Cardiac muscle cell (in vitro differentiated cells and primary cell): ENCODE data around the gene CAPN15. TPM values are rescaled to one million over a fixed set of nuclear protein-coding genes. Genes with fewer than 3 reads are reported as not detected.

Experiments
- DNase-seq, 2 donors: peaks; one replicate each; pipeline versions ENCODE4 v3.0.0 to v3.0.0-alpha.2; 2010 to 2017; ENCODE audit warnings: low read depth in 1 of 2, low spot score in 1 of 2
- H3K27ac ChIP-seq: fragments of 200-600 bp; sonication (generic); 2 replicates; pipeline ENCODE4 v1.5.1; 2016
- H3K27me3 ChIP-seq: fragments of 200-600 bp; sonication (generic); 2 replicates; pipeline ENCODE4 v1.6.0; 2016; ENCODE audit warnings: control low read depth
- H3K36me3 ChIP-seq: fragments of 200-600 bp; sonication (generic); 2 replicates; pipeline ENCODE4 v1.5.1; 2016; ENCODE audit warnings: control low read depth
- H3K4me1 ChIP-seq: fragments of 200-600 bp; sonication (generic); 2 replicates; pipeline ENCODE4 v1.8.1; 2017; ENCODE audit warnings: low read depth, mild to moderate bottlenecking, mixed run types
- H3K4me3 ChIP-seq: fragments of 200-600 bp; sonication (generic); 2 replicates; pipeline ENCODE4 v1.5.1; 2016; ENCODE audit warnings: mild to moderate bottlenecking
- H3K9me3 ChIP-seq: fragments of 200-600 bp; sonication (generic); 2 replicates; pipeline ENCODE4 v1.5.1; 2017; ENCODE audit warnings: low read depth, mild to moderate bottlenecking, control low read depth
- polyA plus RNA-seq: library from polyadenylated mRNA; unstranded; fragments of >200 nt; fragmentation: Nextera tagmentation; extraction: Ambion mirVana; gene quantifications from 2 replicates; pipeline ENCODE4 v1.2.1, GENCODE V29; 2016
- total RNA-seq: library from RNA; depleted of rRNA; stranded (reverse); fragments of >200 nt; gene quantifications from 2 replicates; pipeline ENCODE4 v1.2.3, GENCODE V29; 2016
- TF ChIP-seq, protein P1 (sequence below): IDR thresholded peaks from 2 replicates; pipeline ENCODE4 v1.5.1; 2012; ENCODE audit warnings: low read depth, mild to moderate bottlenecking, low read length

Gene CAPN15
- total and polyA plus RNA-seq, 2 experiments from 2014 or later: 38.1 to 63.3 TPM

DNA sequence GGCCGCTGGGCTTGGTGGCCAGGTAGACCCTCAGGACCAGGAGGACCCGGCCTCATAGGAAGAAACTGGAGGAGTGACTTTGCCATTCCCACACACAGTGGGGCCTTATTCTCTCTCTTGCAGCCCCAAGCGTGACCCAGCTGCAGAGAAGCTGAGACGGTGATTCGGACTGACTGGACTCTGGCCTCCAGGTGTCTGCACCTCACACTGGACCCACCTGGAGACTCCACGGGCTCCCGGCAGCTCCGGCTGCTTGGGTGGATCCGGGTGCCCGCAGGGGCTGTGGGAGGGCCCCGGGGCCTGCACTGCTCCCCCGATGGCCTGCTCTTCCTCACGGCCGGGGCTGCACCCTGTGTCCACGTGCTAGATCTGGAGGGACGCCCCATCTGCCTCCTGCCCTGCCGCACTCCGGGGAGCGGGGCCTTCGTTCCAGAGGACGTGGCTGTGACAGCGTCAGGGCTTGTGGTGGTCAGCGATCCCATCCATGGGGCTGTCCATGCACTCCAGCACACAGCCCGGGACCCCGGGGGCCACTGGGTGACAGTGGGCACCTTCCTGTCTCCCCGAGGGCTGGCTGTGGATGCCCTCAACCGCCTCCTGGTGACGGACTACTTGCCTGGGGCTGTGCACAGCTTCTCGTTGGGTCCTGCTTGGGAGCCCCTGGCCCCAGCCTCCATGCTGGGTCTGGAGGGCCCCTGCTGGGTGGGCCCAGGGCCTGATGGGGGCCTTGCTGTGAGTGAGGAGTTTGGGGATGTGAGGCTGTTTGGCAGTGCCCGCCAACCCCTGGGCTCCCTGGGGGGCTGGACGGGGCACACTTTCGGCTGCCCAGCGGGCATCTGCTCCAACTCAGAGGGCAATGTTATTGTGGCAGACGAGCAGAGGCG lies 40.1 kb downstream of the CAPN15 start:
- no peak for DNase-seq
- Histone ChIP-seq H3K4me1 (peaks cover 32% of the 10 kb centered on the region), H3K4me3 (no peak overlapping the region), H3K27me3 (no peaks in the 10 kb centered on the region), H3K27ac (peak overlapping the region; percentile 60), H3K36me3 (no peaks in the 10 kb centered on the region), H3K9me3 (no peaks in the 10 kb centered on the region)
- TF ChIP-seq, protein P1, sequence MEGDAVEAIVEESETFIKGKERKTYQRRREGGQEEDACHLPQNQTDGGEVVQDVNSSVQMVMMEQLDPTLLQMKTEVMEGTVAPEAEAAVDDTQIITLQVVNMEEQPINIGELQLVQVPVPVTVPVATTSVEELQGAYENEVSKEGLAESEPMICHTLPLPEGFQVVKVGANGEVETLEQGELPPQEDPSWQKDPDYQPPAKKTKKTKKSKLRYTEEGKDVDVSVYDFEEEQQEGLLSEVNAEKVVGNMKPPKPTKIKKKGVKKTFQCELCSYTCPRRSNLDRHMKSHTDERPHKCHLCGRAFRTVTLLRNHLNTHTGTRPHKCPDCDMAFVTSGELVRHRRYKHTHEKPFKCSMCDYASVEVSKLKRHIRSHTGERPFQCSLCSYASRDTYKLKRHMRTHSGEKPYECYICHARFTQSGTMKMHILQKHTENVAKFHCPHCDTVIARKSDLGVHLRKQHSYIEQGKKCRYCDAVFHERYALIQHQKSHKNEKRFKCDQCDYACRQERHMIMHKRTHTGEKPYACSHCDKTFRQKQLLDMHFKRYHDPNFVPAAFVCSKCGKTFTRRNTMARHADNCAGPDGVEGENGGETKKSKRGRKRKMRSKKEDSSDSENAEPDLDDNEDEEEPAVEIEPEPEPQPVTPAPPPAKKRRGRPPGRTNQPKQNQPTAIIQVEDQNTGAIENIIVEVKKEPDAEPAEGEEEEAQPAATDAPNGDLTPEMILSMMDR: no peak

DNA sequence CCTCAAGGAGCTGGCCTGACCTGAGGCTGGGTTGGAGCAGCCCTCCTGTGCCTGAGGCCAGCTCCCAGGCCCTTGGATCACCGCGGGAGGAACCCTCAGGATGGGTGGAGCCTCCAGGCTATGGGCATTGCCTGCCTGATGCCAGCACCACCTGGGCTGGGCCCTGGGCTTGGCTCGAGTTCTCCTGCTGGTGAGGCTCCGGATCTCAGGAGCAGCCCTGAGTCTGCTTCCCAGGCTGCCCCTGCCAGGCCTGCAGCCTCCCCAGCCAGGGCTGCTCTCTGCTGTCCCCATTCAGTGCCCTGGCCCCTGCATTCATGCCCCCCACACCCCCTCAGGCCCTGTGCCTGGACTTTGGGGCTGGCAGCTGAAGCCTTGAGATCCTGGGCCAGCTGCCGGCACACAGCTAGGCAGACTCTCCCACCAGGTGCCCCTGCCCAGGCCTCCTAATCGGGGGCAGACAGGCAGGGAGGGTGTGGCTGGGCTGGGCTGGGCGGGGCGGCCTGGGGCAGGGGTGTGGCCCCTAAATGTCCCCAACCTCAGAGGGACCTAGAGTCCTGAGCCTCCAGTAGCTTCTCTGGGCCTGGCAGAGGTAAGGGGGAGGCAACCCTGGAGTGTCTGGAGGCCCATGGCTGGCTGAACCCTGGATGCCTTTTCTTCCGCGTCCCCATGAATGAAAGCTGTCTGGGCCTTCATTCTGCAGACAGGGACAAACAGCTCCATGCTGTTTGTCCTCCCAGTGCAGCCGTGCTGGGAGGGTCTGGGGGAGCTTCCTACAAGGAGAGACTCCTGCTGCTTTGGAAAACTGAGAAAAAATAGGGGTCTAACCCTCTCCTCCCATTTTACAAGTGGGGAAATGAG lies 41.1 kb downstream of the CAPN15 start:
- TF ChIP-seq, protein P1: no peak
- Histone ChIP-seq H3K4me1 (peaks cover 32% of the 10 kb centered on the region), H3K4me3 (no peak overlapping the region), H3K36me3 (no peaks in the 10 kb centered on the region), H3K27ac (no peak overlapping the region), H3K27me3 (no peaks in the 10 kb centered on the region), H3K9me3 (no peaks in the 10 kb centered on the region)
- no peak for DNase-seq

DNA sequence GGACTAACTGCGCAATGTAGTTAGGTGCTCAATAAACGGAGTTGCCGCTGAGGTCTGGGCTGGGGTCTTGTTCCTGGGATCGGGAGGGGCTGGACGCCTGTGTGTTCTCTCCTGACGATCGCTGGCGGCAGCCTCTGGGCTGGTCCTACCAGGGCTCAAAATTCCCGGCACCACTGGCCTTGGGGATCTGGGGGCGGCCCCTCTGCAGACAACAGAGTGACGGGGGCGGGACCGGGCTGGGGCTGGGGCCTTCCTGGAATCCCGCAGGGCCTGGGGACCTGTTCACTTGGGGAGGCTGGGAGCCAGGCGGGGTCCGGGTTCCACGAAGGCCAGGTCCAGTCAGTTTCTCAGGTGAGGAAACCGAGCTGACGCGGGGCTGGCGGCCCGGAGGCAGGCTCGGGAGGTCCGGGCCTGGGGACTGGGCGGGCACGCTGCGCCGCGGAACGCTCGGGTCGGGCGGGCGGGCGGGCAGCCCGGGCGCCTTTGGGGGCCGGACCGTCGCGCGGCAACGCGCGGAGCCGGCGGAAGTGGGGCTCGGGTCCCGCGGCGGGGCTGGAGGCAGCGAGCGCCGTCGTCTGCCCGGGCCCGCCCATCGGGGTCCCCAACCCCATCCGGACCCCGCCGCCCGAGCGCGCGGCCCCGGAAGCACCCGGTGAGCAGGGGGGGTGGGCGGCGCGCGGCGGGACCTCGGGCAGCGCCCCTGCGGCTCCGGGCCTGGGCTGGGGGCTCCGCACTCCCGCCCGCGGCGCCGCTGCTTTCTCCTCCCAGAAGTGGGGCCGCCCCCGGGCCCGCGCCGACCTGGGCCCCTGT lies 42.1 kb downstream of the CAPN15 start, which contains the start of gene PIGQ:
Gene PIGQ (plus strand): TSS at position 524 of the 810 bp plus-strand sequence. CDS start 4,107 bp downstream, outside the sequence.
- TF ChIP-seq, protein P1: no peak
- Histone ChIP-seq H3K4me1 (peaks cover 30% of the 10 kb centered on the region), H3K27ac (peak within 1 kb of the TSS; percentile 88)

DNA sequence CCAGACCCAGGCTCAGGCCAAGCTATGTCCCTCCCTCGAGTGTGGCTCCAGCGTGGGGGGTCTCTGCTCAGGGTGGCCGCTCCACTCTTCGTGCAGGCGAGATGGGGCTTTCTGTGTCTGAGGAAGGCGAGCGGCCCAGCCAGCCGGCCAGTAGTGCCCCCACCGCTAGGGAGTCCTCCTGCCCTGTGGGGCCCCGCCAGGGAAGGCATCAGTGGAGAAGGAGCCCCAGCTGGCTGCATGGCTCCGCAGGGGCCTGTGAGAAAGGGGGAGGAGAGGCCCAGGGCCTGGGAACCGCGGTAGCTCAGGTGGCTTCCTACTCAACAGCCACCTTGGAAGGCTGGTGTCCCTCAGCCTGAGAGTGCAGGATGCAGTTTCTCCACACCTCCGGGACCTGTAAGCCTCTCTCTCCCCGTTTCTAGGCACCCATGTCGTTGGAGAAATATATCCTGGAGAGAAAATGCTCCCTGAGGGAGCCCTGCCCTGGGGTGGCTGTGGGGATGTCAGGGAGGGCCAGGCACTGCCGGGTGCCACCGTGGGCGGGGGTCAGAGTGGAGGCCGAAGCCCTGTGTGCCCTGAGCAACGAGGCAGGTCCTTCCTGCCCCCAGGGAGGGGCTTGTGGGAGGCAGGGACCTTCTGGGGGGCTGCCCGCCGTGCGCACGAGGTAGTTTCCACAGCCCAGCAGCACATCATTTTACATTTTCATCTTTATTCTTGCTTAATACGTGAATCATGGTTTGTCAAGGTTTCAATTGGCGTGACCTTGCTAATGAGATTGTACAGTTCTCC lies 45.5 kb downstream of the CAPN15 start:
- TF ChIP-seq, protein P1: no peak
- peaks cover 4% of the 10 kb centered on the region for H3K4me1 ChIP-seq
- no peaks in the 10 kb centered on the region for H3K36me3 ChIP-seq
- H3K9me3 ChIP-seq: no peaks in the 10 kb centered on the region
- no peak overlapping the region for H3K27ac ChIP-seq
- H3K27me3 ChIP-seq: no peaks in the 10 kb centered on the region
- no peak for DNase-seq
- no peak overlapping the region for H3K4me3 ChIP-seq

More for the DNA sequence above, 42.1 kb downstream of the CAPN15 start, which contains the start of gene PIGQ:
- Histone ChIP-seq H3K9me3 (no peaks in the 10 kb centered on the region), H3K4me3 (peak within 1 kb of the TSS; percentile 100), H3K27me3 (no peaks in the 10 kb centered on the region), H3K36me3 (no peaks in the 10 kb centered on the region)
- DNase-seq: peak; percentile 69 to 77
